Kidney (tissue), 14 donors: ENCODE measurements around the gene ZDHHC8. TPM values are rescaled to one million over a fixed set of nuclear protein-coding genes. Genes with fewer than 3 reads are reported as not detected.

Source experiments
- DNase-seq, 5 donors: peaks; one replicate each; pipeline ENCODE4 v3.0.0-alpha.2; 2013 to 2020
- FAIRE-seq: peaks from 2 replicates; lab custom pipeline; 2012; peaks lifted over from hg19 to GRCh38; lab: Jason Lieb, UNC
- H3K27ac ChIP-seq, 2 donors: one replicate each; pipeline ENCODE4 v1.7.0; 2013; ENCODE audit warnings: low read depth in 2 of 2, low read length in 2 of 2, inconsistent platforms in 1 of 2
- H3K27me3 ChIP-seq: one replicate; pipeline ENCODE4 v1.7.1; 2013; ENCODE audit warnings: low read length, inconsistent platforms; ENCODE audit not compliant: control insufficient read depth, insufficient read depth
- H3K36me3 ChIP-seq, 3 donors: one replicate each; pipeline versions ENCODE4 v1.7.0 to v1.7.1; 2013; ENCODE audit warnings: low read length in 3 of 3, control low read depth in 1 of 3, inconsistent platforms in 1 of 3; ENCODE audit not compliant: insufficient read depth in 3 of 3, control insufficient read depth in 2 of 3
- H3K4me1 ChIP-seq, 3 donors: one replicate each; pipeline versions ENCODE4 v1.7.0 to v1.7.1; 2013; ENCODE audit warnings: low read length in 3 of 3, inconsistent platforms in 1 of 3, low read depth in 1 of 3; ENCODE audit not compliant: control insufficient read depth in 2 of 3, insufficient read depth in 2 of 3
- H3K4me3 ChIP-seq, 3 donors: one replicate each; pipeline versions ENCODE4 v1.7.0 to v1.8.1; 2013; ENCODE audit warnings: low read length in 3 of 3, control low read depth in 1 of 3, inconsistent platforms in 1 of 3
- H3K9ac ChIP-seq, 3 donors: one replicate each; pipeline versions ENCODE4 v1.7.0 to v1.7.1; 2013; ENCODE audit warnings: low read length in 3 of 3, control low read depth in 1 of 3, inconsistent platforms in 1 of 3
- H3K9me3 ChIP-seq, 3 donors: one replicate each; pipeline versions ENCODE4 v1.7.0 to v1.7.1; 2013; ENCODE audit warnings: low read length in 3 of 3, control low read depth in 1 of 3, inconsistent platforms in 1 of 3; ENCODE audit not compliant: control insufficient read depth in 2 of 3, insufficient read depth in 1 of 3
- CTCF ChIP-seq: IDR thresholded peaks from 3 replicates; pipeline ENCODE4 v1.5.1; 2012; ENCODE audit warnings: mild to moderate bottlenecking, moderate library complexity, borderline replicate concordance; ENCODE audit not compliant: insufficient read depth; ENCODE audit errors: extremely low read depth
- intact Hi-C: fragments of 100-400 bp; cut with DNase I; formaldehyde crosslinking; loops from one replicate; pipeline ENCODE4 v1.11.1; 2022
- polyA plus RNA-seq: library from polyadenylated mRNA; stranded (reverse); fragments of 350-450 nt; fragmentation: Illumina TruSeq; extraction: RNeasy Lipid Tissue Mini Kit (QIAGEN cat#74804); gene quantifications from one replicate; pipeline ENCODE4 v1.2.3, GENCODE V29; 2014; ENCODE audit warnings: low read depth, low replicate concordance; ENCODE audit not compliant: insufficient read depth
- total RNA-seq: library from RNA; stranded (reverse); fragmentation: NEBNext Ultra II Directional; extraction: Animal tissue kit (Norgen Biotek cat#: 25700); gene quantifications from one replicate; pipeline ENCODE4 v1.2.1, GENCODE V29; 2021
- donor health status: control.
- donor health status: control.
- donor health status: control.
- donor health status: control.
- donor health status: control.
- donor health status: DM: yes; HTN: yes; CAD: no.
- donor health status: Normal renal cell carcinoma (clear cell type).

ZDHHC8 gene
- total and polyA plus RNA-seq, 2 donors from 2014 or later: 18.8 to 57.1 TPM

DNA sequence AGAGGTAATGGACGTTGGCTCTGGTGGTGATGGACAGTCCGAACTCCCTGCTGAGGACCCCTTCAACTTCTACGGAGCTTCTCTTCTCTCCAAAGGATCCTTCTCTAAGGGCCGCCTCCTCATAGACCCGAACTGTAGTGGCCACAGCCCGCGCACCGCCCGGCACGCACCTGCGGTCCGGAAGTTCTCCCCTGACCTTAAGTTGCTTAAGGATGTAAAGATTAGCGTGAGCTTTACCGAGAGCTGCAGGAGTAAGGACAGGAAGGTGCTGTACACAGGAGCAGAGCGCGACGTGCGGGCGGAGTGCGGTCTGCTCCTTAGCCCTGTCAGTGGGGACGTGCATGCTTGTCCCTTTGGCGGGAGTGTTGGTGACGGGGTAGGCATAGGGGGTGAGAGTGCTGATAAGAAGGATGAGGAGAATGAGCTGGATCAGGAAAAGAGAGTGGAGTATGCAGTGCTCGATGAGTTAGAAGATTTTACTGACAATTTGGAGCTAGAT is 45.5 kb upstream of the ZDHHC8 start:
- no peak overlapping the region for H3K27ac ChIP-seq
- TF ChIP-seq CTCF: no peak
- H3K4me3 ChIP-seq: no peak overlapping the region
- no peak for FAIRE-seq
- H3K9ac ChIP-seq: no peak overlapping the region
- intact Hi-C loops: no loop called here
- no peaks in the 10 kb centered on the region for H3K9me3 ChIP-seq
- peaks cover 17 to 46% (median 40%) of the 10 kb centered on the region in 3 donors for H3K36me3 ChIP-seq
- peak in 1 of 5 donors; percentile 46 for DNase-seq
- H3K27me3 ChIP-seq: no peaks in the 10 kb centered on the region
- peaks cover 0 to 25% (median 22%) of the 10 kb centered on the region in 3 donors for H3K4me1 ChIP-seq

GRCh38 chr22:20086763-20087162 is 44.8 kb upstream of the ZDHHC8 start:
- Histone ChIP-seq H3K27me3 (no peaks in the 10 kb centered on the region), H3K4me1 (peaks cover 0 to 19% (median 18%) of the 10 kb centered on the region in 3 donors), H3K4me3 (no peak overlapping the region), H3K9ac (no peak overlapping the region), H3K27ac (no peak overlapping the region), H3K9me3 (no peaks in the 10 kb centered on the region), H3K36me3 (peaks cover 17 to 52% (median 47%) of the 10 kb centered on the region in 3 donors)
- DNase-seq (peak in 1 of 5 donors; percentile 10), FAIRE-seq (no peak)
- TF ChIP-seq CTCF: no peak
- intact Hi-C loops: no loop called here

- FAIRE-seq: no peak
- no peak overlapping the region for H3K9ac ChIP-seq
- intact Hi-C loops: no loop called here
These were observed 44.0 kb upstream of the ZDHHC8 start for GRCh38 chr22:20087319-20088262.

More at GRCh38 chr22:20087319-20088262, 44.0 kb upstream of the ZDHHC8 start:
- H3K9me3 ChIP-seq: no peaks in the 10 kb centered on the region
- TF ChIP-seq CTCF: no peak
- H3K27me3 ChIP-seq: no peaks in the 10 kb centered on the region
- peak in 1 of 5 donors; percentile 52 for DNase-seq
- H3K4me3 ChIP-seq: no peak overlapping the region
- H3K36me3 ChIP-seq: peaks cover 21 to 58% (median 54%) of the 10 kb centered on the region in 3 donors
- H3K27ac ChIP-seq: no peak overlapping the region
- H3K4me1 ChIP-seq: peaks cover 0 to 18% (median 17%) of the 10 kb centered on the region in 3 donors
